WI38 (cell line): ENCODE measurements around the gene FERMT2.

ENCODE experiments used
- H3K4me3 ChIP-seq: 2 replicates; pipeline ENCODE4 v1.5.1; 2011; ENCODE audit warnings: low read depth, mild to moderate bottlenecking, control low read depth, low read length
- TF ChIP-seq, protein P1 (sequence below): IDR thresholded peaks from 2 replicates; pipeline ENCODE4 v1.5.1; 2012; ENCODE audit warnings: low read depth, mild to moderate bottlenecking, control low read depth, low read length

Gene FERMT2

DNA sequence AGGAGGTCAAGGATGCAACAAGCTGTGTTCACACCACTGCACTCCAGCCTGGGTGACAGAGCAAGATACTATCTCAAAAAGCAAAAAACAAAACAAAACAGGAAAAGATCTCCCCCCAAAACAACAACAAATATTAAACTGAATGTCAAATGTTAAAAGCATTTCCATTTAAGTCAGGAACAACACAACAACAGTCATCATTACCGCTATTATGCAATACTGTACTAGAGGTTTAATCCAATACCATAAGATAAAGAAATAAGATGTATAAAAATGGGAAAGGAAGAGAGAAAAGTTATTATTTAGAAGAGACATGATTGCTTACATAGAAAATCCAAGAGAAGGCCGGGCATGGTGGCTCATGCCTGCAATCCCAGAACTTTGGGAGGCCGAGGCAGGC is 36.6 kb downstream of the FERMT2 start:
- TF ChIP-seq, protein P1, sequence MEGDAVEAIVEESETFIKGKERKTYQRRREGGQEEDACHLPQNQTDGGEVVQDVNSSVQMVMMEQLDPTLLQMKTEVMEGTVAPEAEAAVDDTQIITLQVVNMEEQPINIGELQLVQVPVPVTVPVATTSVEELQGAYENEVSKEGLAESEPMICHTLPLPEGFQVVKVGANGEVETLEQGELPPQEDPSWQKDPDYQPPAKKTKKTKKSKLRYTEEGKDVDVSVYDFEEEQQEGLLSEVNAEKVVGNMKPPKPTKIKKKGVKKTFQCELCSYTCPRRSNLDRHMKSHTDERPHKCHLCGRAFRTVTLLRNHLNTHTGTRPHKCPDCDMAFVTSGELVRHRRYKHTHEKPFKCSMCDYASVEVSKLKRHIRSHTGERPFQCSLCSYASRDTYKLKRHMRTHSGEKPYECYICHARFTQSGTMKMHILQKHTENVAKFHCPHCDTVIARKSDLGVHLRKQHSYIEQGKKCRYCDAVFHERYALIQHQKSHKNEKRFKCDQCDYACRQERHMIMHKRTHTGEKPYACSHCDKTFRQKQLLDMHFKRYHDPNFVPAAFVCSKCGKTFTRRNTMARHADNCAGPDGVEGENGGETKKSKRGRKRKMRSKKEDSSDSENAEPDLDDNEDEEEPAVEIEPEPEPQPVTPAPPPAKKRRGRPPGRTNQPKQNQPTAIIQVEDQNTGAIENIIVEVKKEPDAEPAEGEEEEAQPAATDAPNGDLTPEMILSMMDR: no peak
- no peak overlapping the region for H3K4me3 ChIP-seq

DNA sequence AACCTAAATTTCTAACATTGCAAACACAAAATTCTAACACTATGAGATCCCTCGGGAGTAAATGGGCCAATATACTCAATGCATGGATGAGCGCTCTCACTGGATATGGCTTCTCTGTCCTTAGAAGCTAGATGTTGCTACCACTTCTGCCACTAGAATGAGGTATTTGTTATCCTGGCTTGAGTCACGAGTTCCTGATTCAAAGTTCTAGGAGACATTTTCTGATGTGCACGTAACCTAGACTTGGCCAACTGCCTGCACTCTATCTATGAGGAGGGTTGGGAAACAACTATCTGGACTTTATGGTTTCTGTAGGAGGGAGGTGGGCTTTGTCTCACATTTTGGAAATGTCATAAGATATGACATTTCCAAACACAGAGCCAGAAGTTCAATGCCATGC is 37.6 kb downstream of the FERMT2 start:
- no peak overlapping the region for H3K4me3 ChIP-seq
- TF ChIP-seq, protein P1: no peak

DNA sequence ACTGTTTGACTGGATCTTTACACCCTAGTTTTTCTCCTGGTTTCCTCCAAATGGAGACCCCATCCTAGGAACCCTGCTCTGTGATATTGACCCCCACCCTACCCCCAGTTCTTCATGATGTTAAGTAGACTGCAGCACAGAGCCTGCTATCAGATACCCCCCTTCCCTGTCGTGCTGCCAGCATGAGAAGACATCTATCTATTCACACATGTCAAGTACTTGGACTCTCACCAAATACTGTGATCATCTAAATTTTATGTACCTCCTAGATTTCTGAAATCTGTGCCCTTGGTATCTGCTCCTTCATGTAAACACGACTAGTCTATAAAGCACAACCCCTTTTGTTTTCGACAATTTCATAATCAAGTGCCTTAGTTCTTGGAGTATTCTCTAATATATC is 38.9 kb downstream of the FERMT2 start:
- no peak overlapping the region for H3K4me3 ChIP-seq
- TF ChIP-seq, protein P1: no peak

DNA sequence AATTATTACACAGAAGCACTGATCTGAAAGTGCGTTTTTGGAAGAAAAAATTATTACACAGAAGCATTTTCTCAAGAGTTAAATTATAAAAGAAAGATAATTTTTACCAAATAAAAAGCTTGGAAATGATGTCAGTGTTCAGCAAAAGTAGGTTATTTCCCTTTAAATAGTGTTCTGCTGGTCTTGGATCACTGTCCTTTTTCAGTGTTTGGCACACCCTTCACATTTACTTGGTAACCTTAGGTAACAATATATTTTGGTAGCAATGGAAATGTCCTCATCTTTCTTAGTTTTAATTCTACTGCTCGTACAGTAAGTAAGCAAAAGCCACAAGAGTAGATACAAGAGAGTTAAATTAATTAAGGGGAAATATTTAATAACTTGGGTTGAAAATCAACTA is 40.3 kb downstream of the FERMT2 start:
- TF ChIP-seq, protein P1: no peak
- no peak overlapping the region for H3K4me3 ChIP-seq

DNA sequence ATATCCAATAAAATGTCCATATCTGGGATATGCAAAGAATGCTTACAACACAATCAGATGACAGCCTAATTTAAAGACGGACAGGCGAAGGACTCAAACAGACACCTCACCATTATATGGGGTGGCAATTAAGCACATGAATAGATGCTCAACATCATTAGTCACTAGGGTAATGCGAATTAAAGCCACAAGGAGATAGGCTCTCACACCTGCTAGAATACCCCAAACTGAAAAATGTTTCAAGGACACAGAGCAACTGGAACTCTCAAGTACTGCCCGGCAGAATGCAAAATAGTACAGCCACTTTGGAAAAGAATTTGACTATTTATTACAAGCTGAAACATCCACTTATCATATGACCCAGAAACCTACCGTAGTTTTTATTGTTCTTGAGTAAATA is 42.9 kb downstream of the FERMT2 start:
- TF ChIP-seq, protein P1: no peak
- H3K4me3 ChIP-seq: no peak overlapping the region

DNA sequence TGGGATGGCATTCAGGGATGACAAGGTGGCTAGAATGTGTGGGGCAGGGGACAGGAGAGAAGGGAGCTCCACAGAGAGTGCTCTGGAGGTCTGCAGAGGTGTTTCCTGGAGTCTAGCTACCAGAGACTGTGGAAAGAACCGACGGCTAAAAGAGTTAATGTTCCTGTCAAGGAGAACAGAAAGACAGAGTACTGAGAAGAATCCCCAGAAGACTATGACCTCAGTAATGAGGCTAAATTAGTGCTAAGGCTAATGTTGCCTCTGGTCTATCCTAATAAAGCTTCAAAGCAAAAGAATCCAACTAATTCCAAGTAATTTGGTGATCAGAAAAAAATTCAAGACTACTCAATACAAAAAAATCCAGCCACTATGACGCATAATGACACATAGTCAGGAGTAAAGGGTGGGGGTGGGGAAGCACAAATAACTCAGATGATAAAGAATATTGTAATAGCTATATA is 44.7 kb downstream of the FERMT2 start:
- peak overlapping the region; percentile 37 for H3K4me3 ChIP-seq
- TF ChIP-seq, protein P1: no peak

DNA sequence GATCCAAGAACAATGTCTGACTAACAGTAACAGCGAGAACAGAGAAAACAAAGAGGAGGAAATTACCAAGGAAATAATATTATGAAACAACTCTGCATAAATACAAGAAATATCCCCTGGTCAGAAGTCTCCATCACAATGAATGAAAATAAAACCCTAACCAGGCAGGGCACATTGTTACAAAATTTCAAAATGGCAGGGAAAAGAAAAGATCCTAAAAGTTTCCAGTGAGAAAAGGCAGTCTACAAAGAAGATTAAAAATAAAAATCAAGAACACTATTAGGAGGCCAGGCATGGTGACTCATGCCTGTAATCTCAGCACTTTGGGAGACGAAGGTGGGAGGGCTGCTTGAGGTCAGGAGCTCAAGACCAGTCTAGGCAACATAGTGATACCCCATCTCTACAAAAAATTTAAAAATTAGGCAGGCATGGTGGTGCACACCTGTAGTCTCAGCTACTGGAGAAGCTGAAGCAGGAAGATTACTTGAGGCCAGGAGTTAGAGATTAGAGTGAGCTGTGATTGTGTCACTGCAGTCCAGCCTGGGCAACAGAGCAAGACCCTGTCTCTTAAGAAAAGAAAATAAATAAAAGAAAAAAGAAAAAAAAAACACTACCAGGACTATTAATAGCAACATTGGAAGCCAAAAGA is 47.8 kb downstream of the FERMT2 start:
- TF ChIP-seq, protein P1: no peak
- no peak overlapping the region for H3K4me3 ChIP-seq
